Body of pancreas (tissue), 4 donors: ENCODE data around the gene RABGGTB.

Experiments used
- POLR2A ChIP-seq, 3 donors: fragments of 450-650 bp; IDR thresholded peaks; one replicate each; pipeline ENCODE4 v1.6.1; 2016; ENCODE audit warnings: antibody characterized with exemption in 3 of 3, mild to moderate bottlenecking in 2 of 3
- TF ChIP-seq, protein P1 (sequence below), 7 experiments: fragments of 450-650 bp in 4 of 7; fragments of 200-600 bp in 3 of 7; sonication (generic) in 3 of 7; IDR thresholded peaks; one replicate each; pipeline ENCODE4 v1.5.1; 2016 to 2019; ENCODE audit warnings: antibody characterized with exemption in 7 of 7

DNA sequence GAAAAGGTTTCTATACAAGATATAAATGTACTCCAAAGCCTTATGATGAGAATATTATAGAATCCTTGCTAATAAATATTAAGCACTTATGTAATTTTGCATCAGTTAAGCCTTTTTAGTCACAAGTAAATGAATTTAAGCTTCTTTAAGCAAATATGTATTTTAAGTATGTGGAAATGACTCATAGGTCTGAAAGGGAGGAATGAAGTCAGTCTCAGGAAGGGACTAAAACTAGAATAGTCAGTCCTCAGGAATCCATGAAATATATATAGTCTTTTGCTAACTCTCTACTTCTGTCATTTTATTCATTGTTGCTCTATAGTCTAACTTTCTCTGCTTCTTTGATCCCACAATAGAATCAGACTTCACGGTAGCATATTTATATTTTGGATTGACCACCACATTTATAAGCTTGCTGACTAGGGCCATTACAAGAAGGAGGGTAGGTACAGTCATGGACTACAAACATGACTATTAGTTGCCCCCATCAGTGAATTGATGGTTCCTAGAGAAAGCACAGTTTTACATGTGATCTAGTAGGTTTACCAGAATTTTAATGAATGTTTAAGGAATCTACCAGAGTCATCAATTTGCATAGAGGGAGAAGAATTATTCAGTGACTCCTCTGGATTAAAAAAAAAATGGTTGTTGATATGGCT lies 20.2 kb upstream of the RABGGTB start:
- TF ChIP-seq, protein P1, sequence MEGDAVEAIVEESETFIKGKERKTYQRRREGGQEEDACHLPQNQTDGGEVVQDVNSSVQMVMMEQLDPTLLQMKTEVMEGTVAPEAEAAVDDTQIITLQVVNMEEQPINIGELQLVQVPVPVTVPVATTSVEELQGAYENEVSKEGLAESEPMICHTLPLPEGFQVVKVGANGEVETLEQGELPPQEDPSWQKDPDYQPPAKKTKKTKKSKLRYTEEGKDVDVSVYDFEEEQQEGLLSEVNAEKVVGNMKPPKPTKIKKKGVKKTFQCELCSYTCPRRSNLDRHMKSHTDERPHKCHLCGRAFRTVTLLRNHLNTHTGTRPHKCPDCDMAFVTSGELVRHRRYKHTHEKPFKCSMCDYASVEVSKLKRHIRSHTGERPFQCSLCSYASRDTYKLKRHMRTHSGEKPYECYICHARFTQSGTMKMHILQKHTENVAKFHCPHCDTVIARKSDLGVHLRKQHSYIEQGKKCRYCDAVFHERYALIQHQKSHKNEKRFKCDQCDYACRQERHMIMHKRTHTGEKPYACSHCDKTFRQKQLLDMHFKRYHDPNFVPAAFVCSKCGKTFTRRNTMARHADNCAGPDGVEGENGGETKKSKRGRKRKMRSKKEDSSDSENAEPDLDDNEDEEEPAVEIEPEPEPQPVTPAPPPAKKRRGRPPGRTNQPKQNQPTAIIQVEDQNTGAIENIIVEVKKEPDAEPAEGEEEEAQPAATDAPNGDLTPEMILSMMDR (IDR thresholded peaks at IDR 0.05) = no peak
- no peak for TF ChIP-seq POLR2A (IDR thresholded peaks at IDR 0.05)
